NCI-H128 (cell line): ENCODE data around the gene TCN2.
"Not testable (repeated sequence)": the region's sequence is repeated elsewhere in the genome, so short reads cannot be mapped to it uniquely, and the experiment has no call there.

Source experiments
- DNase-seq: peaks from one replicate; lab custom pipeline; 2025; ENCODE audit not compliant: unreplicated experiment; lab: John Stamatoyannopoulos, UW

Gene TCN2

GRCh38 chr22:30606455-30607299 lies at the start of gene TCN2:
Gene TCN2 (plus strand): TSS chr22:30607174. CDS start chr22:30607332, 158 bp downstream.
- no peak for DNase-seq

- no peak for DNase-seq
Observed at GRCh38 chr22:30557243-30557642, 49.7 kb upstream of the TCN2 start.

GRCh38 chr22:30559889-30560288 lies 47.1 kb upstream of the TCN2 start:
- DNase-seq = no peak

- DNase-seq = not testable (repeated sequence)
Observed at GRCh38 chr22:30560643-30561202, 46.3 kb upstream of the TCN2 start.

GRCh38 chr22:30561402-30562189 lies 45.4 kb upstream of the TCN2 start:
- no peak for DNase-seq

GRCh38 chr22:30562366-30562765 lies 44.6 kb upstream of the TCN2 start:
- no peak for DNase-seq

GRCh38 chr22:30564045-30564760 lies 42.8 kb upstream of the TCN2 start:
- no peak for DNase-seq

GRCh38 chr22:30564761-30565119 lies 42.2 kb upstream of the TCN2 start:
- no peak for DNase-seq

- no peak for DNase-seq
Observed at GRCh38 chr22:30565341-30565740, 41.6 kb upstream of the TCN2 start.

- DNase-seq = no peak
Observed at GRCh38 chr22:30566125-30566524, 40.8 kb upstream of the TCN2 start.

GRCh38 chr22:30567277-30567676 lies 39.7 kb upstream of the TCN2 start:
- not testable (repeated sequence) for DNase-seq

GRCh38 chr22:30568137-30568805 lies 38.7 kb upstream of the TCN2 start:
- no peak for DNase-seq

- no peak for DNase-seq
Observed at GRCh38 chr22:30569674-30570202, 37.2 kb upstream of the TCN2 start.

- DNase-seq = no peak
Observed at GRCh38 chr22:30572210-30572609, 34.8 kb upstream of the TCN2 start.

GRCh38 chr22:30572840-30573593 lies 34.0 kb upstream of the TCN2 start:
- DNase-seq = no peak

- peak; percentile 5 for DNase-seq
Observed at GRCh38 chr22:30573594-30574094, 33.3 kb upstream of the TCN2 start.

GRCh38 chr22:30574095-30574981 lies 32.6 kb upstream of the TCN2 start, which contains the start of gene GAL3ST1:
Gene GAL3ST1 (minus strand): TSS chr22:30574665. CDS start chr22:30557392, 17,273 bp downstream.
- no peak for DNase-seq

GRCh38 chr22:30574997-30575671 lies 31.8 kb upstream of the TCN2 start:
- DNase-seq = no peak
